HG03025 (cell line): ENCODE results near the gene KLHL21.
"Not testable (repeated sequence)": the region's sequence is repeated elsewhere in the genome, so short reads cannot be mapped to it uniquely, and the experiment has no call there.

Experiments
- ATAC-seq: cut with Tn5 transposase; IDR thresholded peaks from one replicate; pipeline ENCODE4 v1.9.1; 2021; ENCODE audit warnings: mild to moderate bottlenecking, moderate library complexity; ENCODE audit not compliant: unreplicated experiment, low FRiP score

The KLHL21 gene, protein sequence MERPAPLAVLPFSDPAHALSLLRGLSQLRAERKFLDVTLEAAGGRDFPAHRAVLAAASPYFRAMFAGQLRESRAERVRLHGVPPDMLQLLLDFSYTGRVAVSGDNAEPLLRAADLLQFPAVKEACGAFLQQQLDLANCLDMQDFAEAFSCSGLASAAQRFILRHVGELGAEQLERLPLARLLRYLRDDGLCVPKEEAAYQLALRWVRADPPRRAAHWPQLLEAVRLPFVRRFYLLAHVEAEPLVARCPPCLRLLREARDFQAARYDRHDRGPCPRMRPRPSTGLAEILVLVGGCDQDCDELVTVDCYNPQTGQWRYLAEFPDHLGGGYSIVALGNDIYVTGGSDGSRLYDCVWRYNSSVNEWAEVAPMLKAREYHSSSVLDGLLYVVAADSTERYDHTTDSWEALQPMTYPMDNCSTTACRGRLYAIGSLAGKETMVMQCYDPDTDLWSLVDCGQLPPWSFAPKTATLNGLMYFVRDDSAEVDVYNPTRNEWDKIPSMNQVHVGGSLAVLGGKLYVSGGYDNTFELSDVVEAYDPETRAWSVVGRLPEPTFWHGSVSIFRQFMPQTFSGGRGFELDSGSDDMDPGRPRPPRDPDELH

DNA sequence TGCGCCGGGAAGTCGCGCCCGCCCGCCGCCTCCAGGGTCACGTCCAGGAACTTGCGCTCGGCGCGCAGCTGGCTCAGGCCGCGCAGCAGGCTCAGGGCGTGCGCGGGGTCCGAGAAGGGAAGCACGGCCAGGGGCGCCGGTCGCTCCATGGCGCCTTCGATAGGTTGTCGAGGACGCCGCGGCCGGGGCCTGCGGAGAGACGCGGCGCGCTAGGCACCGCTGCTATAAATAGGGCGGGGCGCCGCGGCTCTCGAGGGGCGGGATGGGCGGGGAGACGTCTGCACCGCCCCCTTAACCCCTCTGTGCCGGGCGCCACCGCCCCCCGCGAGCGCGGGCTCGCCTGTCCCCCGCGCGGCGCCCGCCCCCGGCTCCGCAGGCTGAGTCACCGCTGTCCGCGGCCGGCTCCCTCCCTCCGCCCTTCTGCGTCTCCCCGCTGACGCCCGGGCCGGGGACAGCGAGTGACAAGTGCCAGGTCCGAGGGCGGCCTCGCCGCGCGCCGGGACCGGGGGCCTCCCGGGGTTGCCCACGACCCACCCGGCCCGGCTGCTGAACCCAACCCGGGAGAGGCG is at the start of gene KLHL21:
Gene KLHL21, minus strand, starts transcription at position 201 of the 569 bp plus-strand sequence. Its CDS starts 52 bp downstream, at position 149.
- ATAC-seq: peak; percentile 47

DNA sequence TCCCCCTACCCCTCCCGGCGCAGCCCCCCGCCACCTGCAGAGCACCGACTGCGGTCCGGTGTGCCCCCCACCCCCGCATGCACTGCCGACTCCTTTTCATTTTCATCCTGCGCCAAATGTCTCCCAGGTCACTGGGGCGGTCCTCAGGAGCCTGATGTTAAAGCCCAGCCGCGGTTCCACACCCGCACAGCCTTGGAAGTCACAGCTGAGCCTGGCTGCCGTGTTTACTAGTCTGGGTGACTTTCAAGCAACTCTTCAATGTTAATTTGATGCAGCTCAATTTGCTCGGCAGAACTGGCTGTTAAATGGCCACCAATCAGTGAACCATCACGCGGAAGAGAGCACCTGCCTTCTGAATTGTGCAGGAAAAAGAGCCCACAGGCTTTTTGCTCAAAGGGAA is 49.2 kb upstream of the KLHL21 start:
- ATAC-seq: no peak

DNA sequence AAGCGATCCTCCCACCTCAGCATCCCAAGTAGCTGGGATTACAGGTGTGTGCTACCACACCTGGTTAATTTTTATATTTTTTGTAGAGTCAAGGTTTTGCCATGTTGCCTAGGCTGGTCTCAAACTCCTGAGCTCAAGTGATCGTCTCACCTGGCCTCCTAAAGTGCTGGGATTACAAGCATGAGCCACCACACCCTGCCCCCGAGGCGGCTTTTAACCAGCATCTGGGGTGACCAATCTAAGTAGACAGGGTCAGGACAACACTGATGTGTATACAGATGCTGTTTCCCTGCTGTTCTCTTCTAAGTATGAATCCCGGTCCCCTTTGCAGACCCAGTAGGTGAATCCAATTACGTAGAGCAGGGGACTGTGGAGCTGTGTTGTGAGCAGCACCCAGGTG is 45.9 kb upstream of the KLHL21 start:
- no peak for ATAC-seq

DNA sequence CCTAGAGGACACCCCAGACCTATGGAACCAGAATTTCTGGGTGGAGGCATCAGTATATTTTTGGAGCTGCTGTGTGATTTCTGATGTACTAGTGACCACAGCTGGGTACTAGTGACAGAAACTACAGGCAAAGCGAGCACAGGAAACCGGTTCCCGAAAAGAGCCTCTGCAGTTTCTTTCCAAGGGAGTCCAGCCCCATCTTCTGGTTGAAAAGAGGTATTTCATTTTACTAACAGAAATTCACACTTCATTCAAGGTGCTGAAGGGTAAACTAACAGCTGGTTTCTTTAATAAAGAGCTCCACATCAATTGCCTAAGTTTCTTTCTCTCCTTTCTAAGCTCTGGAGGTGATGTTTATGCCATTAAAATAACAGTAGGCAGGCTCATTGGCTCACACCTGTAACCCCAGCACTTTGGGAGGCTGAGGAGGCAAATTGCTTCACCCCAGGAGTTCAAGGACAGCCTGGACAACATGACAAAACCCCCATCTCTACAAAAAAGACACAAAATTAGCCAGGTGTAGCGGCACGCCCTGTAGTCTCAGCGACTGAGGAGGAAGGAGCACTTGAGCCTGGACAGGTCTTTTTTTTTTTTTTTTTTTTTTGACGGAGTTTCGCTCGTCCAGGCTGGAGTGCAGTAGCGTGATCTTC is 44.0 kb upstream of the KLHL21 start:
- no peak for ATAC-seq

DNA sequence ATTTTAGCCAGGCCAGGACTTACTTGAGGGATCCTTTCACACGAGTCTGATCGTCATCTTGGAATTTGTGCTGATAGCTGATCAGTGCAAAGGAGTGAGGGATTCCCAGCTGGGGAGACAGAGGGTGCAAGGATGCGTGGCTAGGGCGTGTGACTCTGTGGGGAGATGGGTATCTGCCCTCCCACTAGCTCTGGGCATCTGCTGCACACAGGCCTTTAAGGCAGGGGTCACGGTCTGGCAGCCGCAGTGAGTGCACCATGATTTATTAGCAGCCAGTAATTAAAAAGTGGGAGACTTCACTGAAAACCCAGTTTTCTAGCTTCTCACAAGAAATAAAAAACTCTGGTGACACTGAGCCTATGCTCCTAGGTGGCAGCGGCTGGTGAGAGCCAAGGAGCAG is 42.3 kb upstream of the KLHL21 start:
- ATAC-seq: no peak

DNA sequence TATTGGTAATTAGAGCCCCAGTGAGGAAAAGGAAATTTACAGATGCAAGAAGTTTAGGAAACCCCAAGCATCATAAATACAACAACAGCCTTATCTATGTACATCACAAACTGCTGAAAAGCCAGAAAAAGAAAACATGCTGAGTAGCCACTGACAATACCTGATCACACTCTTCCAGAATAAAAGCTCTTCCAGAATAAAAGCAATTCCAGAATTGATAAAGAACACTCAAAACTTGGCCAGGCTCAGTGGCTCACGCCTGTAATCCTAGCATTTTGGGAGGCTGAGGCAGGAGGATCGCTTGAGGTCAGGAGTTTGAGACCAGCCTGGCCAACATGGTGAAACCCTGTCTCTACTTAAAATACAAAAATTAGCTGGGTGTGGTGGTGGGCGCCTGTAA is 38.2 kb upstream of the KLHL21 start:
- ATAC-seq: not testable (repeated sequence)

GRCh38 chr1:6638226-6638625 is 35.6 kb upstream of the KLHL21 start:
- ATAC-seq: no peak

DNA sequence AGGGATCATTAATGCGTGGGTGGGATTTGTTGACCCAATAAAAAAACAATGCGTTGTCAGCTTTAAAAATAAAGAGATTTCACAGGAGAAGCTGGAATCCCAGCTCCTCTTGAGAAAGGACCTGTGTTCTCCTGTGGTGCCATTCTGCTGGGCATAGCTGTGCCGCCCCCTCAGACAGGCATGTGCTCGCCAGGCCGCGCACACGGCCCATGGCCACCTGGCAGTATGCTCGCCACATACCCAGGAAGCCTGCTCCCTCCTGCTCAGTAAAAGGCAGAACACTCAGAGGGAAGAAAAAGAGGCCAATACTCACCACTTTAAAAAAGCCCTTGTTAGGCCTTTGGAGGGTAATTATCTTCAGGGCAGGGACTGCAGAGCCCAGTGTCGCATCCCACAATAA is 35.1 kb upstream of the KLHL21 start:
- ATAC-seq: no peak

DNA sequence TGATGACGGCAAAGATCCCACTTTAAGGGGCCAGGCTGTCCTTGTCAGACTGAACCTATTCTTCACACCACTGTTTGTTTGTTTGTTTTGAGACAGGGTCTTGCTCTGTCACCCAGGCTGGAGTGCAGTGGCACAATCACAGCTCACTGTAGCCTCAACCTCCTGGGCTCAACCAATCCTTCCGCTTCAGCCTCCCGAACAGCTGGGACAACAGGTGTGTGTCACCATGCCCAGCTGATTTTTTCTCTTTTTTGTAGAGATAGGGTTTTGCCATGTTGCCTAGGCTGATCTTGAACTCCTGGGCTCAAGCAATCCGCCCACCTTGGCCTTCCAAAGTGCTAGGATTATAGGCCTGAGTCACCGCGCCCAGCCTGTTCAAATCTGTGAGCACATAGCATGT is 34.1 kb upstream of the KLHL21 start:
- ATAC-seq: not testable (repeated sequence)

DNA sequence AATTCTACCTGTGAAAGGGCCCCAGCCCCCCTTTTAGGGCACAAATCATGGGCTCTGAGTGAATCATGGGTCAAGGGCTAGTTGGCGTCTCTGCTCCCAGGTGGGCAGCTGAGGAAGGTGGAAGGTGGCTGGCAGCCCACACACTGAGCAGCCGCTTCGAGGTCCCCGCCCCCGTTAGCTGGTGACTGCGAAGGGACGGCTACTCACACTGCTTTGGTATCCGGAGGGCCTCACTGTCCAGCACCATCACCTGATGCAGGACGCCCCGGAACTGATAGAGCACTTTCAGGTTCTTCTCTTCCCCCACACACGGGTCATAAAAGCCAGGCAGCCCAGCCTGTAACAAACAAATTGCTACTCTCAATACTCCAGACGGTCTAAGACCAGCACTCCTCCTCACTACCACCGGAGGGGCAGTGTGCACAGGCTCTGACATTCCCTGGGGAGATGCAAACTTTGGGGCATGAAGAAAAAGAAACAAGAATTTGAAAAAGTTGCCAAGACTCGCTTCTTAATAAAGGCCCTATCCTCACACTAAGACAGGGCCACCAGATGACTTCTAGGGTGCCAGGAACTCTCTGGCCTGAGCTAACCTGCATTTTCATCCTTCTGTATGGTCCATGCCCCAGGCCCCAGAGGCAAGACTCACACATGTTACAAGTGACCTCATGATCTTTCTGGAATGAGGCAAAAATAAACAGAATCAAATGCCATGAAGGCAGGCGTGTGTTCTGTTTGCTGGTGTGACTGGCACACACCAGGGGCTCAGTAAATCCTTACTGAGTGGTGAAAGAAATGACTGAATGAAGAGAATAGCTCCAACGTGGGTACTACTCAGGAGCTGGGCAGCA is 33.5 kb upstream of the KLHL21 start:
- no peak for ATAC-seq

- ATAC-seq: no peak
Measured at GRCh38 chr1:6635161-6635909, 32.7 kb upstream of the KLHL21 start.

- ATAC-seq: no peak
Measured at GRCh38 chr1:6634371-6635052, 31.8 kb upstream of the KLHL21 start.

DNA sequence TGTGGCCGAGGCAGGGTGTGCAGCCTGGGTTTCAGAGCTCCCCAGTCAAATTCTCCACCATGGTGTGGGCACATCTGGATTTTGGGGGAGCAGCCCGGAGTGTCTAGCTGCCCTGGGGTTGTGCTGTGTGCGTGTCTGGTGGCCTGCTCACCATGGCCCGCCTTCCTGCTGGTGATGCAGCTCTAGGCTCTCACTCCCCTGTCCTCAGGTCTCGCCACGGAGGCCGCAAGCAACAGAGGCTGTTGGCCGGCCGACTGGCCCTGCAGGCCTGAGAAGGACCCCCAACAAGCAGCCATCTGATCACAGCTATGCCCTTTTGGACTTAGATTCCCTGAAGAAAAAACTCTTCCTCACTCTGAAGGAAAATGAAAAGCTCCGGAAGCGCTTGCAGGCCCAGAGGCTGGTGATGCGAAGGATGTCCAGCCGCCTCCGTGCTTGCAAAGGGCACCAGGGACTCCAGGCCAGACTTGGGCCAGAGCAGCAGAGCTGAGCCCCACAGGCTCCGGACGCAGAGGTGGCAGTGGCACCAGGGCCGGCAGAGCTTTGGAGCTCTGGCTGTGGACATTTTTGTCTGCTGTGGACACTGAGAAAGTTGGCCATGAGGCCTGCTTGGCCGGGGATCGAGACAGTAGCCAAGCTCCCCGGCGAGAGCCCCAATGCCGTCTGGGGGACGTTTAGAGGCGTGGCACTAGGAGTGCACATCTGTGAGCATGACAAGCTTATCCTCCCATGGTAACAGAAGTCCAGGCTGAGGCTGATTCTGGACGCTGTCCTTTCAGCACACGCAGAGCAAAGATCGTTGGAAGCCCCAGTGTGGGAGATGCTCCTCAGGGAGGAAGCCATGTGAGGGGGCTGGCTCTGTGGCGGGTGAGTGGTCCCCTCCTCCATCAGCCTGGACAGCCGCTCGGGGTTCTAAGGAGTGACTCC is 30.2 kb upstream of the KLHL21 start:
- ATAC-seq: no peak

DNA sequence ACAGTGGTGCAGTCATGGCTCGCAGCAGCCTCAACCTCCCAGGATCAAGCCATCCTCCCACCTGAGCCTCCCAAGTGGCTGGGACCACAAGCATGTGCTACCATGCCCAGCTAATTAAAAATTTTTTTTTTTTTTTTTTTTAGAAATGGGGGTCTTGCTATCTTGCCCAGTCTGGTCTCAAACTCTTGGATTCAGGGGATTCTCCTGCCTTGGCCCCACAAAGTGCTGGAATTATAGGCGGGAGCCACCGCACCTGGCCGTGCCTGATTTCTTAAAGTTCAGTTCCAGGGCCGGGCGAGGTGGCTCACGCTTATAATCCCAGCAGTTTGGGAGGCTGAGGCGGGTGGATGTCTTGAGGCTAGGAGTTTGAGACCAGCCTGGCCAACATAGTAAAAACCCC is 28.4 kb upstream of the KLHL21 start:
- ATAC-seq: no peak

GRCh38 chr1:6630027-6630426 is 27.4 kb upstream of the KLHL21 start:
- no peak for ATAC-seq

DNA sequence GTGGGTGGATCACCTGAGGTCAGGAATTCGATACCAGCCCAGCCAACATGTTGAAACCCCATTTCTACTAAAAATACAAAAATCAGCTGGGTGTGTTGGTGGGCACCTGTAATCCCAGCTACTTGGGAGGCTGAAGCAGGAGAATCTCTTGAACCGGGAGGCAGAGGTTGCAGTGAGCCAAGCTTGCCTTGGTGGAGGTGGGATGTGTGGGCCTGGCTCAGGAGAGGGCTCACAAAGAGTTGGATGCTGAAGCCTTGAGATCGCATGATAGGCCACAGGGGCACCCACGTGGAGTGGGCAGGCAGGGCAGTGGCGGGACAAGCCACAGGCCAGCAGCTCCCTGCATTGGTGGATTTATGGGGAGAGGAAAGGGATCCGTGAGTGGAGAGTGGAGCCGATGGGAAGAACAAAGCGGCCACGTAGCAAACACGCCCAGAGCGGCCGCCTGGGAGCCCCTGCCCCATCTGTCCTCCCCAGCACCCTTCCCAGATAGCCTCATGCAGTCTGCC is 26.4 kb upstream of the KLHL21 start:
- no peak for ATAC-seq

GRCh38 chr1:6627841-6628545 is 25.3 kb upstream of the KLHL21 start:
- ATAC-seq: no peak
